ENCODE results near the gene LRRC61. TPM values are rescaled to one million over a fixed set of nuclear protein-coding genes. Genes with fewer than 3 reads are reported as not detected.
A peak's percentile ranks its signal among the peaks of the same experiment; 100 is the strongest.

LRRC61 gene
- total and polyA plus RNA-seq, 2 of the 13 experiments (the other 11 are each of a cell fraction or from before 2014, with no cell fraction given): 33.0 to 34.8 TPM

GRCh38 chr7:150383710-150384397, 60.7 kb downstream of the LRRC61 start (continued):
- TF ChIP-seq, protein P1, sequence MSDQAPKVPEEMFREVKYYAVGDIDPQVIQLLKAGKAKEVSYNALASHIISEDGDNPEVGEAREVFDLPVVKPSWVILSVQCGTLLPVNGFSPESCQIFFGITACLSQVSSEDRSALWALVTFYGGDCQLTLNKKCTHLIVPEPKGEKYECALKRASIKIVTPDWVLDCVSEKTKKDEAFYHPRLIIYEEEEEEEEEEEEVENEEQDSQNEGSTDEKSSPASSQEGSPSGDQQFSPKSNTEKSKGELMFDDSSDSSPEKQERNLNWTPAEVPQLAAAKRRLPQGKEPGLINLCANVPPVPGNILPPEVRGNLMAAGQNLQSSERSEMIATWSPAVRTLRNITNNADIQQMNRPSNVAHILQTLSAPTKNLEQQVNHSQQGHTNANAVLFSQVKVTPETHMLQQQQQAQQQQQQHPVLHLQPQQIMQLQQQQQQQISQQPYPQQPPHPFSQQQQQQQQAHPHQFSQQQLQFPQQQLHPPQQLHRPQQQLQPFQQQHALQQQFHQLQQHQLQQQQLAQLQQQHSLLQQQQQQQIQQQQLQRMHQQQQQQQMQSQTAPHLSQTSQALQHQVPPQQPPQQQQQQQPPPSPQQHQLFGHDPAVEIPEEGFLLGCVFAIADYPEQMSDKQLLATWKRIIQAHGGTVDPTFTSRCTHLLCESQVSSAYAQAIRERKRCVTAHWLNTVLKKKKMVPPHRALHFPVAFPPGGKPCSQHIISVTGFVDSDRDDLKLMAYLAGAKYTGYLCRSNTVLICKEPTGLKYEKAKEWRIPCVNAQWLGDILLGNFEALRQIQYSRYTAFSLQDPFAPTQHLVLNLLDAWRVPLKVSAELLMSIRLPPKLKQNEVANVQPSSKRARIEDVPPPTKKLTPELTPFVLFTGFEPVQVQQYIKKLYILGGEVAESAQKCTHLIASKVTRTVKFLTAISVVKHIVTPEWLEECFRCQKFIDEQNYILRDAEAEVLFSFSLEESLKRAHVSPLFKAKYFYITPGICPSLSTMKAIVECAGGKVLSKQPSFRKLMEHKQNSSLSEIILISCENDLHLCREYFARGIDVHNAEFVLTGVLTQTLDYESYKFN (CRISPR knock-in tag; conservative IDR thresholded peaks at IDR 0.05): peak; percentile 96
- TF ChIP-seq NFE2L2 (IDR thresholded peaks at IDR 0.05; ENCODE audit: low read length): no peak
- TF ChIP-seq ZNF772 (CRISPR knock-in tag; IDR thresholded peaks at IDR 0.05): peak; percentile 93; the same call in 1 of the 2 replicates
- TF ChIP-seq ZNF629 (CRISPR knock-in tag; conservative IDR thresholded peaks at IDR 0.05): 0 out of 2 replicates have a peak, but pooled peaks have one; percentile 27
- TF ChIP-seq ZNF564 (CRISPR knock-in tag; IDR thresholded peaks at IDR 0.05): peak; percentile 27; the same call in 1 of the 2 replicates
- TF ChIP-seq, protein P2, sequence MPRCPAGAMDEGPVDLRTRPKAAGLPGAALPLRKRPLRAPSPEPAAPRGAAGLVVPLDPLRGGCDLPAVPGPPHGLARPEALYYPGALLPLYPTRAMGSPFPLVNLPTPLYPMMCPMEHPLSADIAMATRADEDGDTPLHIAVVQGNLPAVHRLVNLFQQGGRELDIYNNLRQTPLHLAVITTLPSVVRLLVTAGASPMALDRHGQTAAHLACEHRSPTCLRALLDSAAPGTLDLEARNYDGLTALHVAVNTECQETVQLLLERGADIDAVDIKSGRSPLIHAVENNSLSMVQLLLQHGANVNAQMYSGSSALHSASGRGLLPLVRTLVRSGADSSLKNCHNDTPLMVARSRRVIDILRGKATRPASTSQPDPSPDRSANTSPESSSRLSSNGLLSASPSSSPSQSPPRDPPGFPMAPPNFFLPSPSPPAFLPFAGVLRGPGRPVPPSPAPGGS (CRISPR knock-in tag; IDR thresholded peaks at IDR 0.05): no peak
- peak; percentile 84 for TF ChIP-seq SPEN (CRISPR knock-in tag; IDR thresholded peaks at IDR 0.05; ENCODE audit: low read depth)
- 0 out of 2 replicates have a peak, but pooled peaks have one; percentile 1 for TF ChIP-seq MXD1 (CRISPR knock-in tag; IDR thresholded peaks at IDR 0.05)
- TF ChIP-seq HNF1B (CRISPR knock-in tag; IDR thresholded peaks at IDR 0.05): peak; percentile 86
- 0 out of 2 replicates have a peak, but pooled peaks have one; percentile 54 for TF ChIP-seq HINFP (CRISPR knock-in tag; IDR thresholded peaks at IDR 0.05; ENCODE audit: low read depth)
- TF ChIP-seq ZNF614 (CRISPR knock-in tag; IDR thresholded peaks at IDR 0.05; ENCODE audit: borderline replicate concordance): peak; percentile 43; the same call in 1 of the 2 replicates
- TF ChIP-seq, protein P3, sequence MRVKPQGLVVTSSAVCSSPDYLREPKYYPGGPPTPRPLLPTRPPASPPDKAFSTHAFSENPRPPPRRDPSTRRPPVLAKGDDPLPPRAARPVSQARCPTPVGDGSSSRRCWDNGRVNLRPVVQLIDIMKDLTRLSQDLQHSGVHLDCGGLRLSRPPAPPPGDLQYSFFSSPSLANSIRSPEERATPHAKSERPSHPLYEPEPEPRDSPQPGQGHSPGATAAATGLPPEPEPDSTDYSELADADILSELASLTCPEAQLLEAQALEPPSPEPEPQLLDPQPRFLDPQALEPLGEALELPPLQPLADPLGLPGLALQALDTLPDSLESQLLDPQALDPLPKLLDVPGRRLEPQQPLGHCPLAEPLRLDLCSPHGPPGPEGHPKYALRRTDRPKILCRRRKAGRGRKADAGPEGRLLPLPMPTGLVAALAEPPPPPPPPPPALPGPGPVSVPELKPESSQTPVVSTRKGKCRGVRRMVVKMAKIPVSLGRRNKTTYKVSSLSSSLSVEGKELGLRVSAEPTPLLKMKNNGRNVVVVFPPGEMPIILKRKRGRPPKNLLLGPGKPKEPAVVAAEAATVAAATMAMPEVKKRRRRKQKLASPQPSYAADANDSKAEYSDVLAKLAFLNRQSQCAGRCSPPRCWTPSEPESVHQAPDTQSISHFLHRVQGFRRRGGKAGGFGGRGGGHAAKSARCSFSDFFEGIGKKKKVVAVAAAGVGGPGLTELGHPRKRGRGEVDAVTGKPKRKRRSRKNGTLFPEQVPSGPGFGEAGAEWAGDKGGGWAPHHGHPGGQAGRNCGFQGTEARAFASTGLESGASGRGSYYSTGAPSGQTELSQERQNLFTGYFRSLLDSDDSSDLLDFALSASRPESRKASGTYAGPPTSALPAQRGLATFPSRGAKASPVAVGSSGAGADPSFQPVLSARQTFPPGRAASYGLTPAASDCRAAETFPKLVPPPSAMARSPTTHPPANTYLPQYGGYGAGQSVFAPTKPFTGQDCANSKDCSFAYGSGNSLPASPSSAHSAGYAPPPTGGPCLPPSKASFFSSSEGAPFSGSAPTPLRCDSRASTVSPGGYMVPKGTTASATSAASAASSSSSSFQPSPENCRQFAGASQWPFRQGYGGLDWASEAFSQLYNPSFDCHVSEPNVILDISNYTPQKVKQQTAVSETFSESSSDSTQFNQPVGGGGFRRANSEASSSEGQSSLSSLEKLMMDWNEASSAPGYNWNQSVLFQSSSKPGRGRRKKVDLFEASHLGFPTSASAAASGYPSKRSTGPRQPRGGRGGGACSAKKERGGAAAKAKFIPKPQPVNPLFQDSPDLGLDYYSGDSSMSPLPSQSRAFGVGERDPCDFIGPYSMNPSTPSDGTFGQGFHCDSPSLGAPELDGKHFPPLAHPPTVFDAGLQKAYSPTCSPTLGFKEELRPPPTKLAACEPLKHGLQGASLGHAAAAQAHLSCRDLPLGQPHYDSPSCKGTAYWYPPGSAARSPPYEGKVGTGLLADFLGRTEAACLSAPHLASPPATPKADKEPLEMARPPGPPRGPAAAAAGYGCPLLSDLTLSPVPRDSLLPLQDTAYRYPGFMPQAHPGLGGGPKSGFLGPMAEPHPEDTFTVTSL (CRISPR knock-in tag; IDR thresholded peaks at IDR 0.05; ENCODE audit: borderline replicate concordance): peak; percentile 29; the same call in 1 of the 2 replicates
- TF ChIP-seq ELF3 (CRISPR knock-in tag; IDR thresholded peaks at IDR 0.05): peak; percentile 54; the same call in 1 of the 2 replicates

Data from HepG2 (cell line).